Coronary artery (tissue), 2 donors: ENCODE data around the gene NDST4.

ENCODE experiments used
- DNase-seq: peaks from one replicate; pipeline ENCODE4 v3.0.0-alpha.2; 2017; ENCODE audit warnings: low spot score
- H3K27ac ChIP-seq, 2 donors: fragments of 200-600 bp; sonication (generic); one replicate each; pipeline ENCODE4 v1.5.1; 2016 to 2019
- H3K4me3 ChIP-seq: fragments of 200-600 bp; sonication (generic); 2 replicates; pipeline ENCODE4 v1.5.1; 2016; ENCODE audit warnings: mild to moderate bottlenecking, moderate library complexity
- TF ChIP-seq, protein P1 (sequence below): fragments of 200-600 bp; sonication (generic); IDR thresholded peaks from one replicate; pipeline ENCODE4 v1.5.1; 2019; ENCODE audit warnings: antibody characterized with exemption

NDST4 gene

DNA sequence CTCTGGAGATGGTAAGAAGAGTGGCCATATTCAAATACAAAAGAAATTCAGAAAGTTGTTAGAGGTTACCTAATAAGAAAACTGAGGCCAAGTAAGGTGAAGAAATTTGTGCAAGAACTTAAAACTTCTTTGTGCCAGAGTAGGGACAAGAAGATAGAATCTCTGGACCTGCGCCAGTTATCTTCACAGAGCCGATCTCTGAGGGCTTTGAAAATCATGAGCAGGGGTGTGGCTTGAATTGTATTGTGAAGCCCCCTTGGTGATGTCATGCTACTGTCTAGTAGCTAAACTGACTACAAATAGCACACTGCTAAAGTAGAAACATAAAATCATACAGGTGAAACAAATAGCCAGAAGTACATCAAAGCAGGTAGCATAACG lies 330.2 kb downstream of the NDST4 start:
- no peak for DNase-seq
- Histone ChIP-seq H3K4me3 (no peak overlapping the region), H3K27ac (no peak overlapping the region)
- TF ChIP-seq, protein P1, sequence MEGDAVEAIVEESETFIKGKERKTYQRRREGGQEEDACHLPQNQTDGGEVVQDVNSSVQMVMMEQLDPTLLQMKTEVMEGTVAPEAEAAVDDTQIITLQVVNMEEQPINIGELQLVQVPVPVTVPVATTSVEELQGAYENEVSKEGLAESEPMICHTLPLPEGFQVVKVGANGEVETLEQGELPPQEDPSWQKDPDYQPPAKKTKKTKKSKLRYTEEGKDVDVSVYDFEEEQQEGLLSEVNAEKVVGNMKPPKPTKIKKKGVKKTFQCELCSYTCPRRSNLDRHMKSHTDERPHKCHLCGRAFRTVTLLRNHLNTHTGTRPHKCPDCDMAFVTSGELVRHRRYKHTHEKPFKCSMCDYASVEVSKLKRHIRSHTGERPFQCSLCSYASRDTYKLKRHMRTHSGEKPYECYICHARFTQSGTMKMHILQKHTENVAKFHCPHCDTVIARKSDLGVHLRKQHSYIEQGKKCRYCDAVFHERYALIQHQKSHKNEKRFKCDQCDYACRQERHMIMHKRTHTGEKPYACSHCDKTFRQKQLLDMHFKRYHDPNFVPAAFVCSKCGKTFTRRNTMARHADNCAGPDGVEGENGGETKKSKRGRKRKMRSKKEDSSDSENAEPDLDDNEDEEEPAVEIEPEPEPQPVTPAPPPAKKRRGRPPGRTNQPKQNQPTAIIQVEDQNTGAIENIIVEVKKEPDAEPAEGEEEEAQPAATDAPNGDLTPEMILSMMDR: no peak

DNA sequence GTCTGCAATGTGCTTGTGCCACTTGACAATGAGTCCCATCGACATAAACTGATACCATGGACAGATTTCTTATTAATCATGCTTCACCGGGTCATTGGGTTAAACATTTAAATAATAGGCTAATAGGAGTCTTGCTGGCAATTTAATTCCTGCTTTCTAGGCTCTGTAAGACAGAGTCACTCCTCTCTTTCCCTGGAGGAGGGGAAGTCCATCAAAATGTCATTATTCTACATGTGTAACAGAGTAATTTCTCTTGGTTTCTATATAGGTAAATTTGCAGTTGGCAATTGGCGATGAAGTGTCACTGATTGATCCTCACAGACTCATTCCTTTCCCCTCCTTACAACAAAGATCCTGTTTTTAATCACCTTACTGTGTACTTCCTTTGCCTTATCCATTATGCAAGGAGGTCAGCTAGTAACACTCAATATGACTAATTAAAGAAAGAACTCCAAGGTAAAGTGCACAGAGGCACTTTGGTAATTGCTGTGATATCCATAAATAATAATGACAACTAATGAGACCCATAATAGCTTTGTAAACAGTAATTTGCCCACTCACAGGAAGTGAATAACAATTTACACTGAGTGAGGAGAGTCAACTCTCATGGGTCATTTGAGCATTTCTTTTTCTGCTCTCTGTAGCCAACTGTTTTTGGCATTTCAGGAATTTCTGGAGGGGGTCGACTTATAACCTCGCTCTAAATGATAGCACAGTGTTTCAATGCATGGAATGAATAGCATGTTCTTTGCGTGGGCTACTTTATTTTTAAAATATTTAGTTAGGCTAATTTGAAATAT lies 330.8 kb downstream of the NDST4 start:
- no peak overlapping the region for H3K27ac ChIP-seq
- TF ChIP-seq, protein P1: no peak
- DNase-seq: no peak
- H3K4me3 ChIP-seq: no peak overlapping the region

DNA sequence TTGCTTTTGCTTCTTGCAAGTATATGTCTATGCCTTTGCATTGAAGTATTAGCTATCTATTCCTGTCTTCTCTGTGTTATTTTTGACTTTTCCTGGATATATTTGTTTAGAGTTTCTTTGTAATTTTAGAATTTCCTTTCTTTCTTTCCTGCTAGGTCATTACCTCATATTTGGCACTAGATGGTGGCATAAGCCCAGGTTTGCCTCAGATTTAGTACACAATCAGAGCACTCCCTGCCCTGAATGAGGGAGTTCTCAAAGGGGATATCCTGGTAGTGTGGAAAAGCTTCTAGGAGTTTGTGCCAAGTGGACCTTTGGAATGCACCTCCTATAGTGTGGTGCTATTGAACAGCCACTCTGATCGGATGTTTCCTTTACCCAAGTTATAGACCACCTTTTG lies 333.2 kb downstream of the NDST4 start:
- TF ChIP-seq, protein P1: no peak
- Histone ChIP-seq H3K4me3 (no peak overlapping the region), H3K27ac (no peak overlapping the region)
- no peak for DNase-seq
